Epithelial cell of esophagus (primary cell): Measurements from ENCODE around the gene CD5L.

ENCODE experiments used
- DNase-seq: peaks from one replicate; pipeline ENCODE4 v3.0.0; 2010; ENCODE audit warnings: low read depth
- H3K4me3 ChIP-seq: 2 replicates; pipeline ENCODE4 v1.5.1; 2011; ENCODE audit warnings: mild to moderate bottlenecking, low read length, control low read depth
- TF ChIP-seq, protein P1 (sequence below): IDR thresholded peaks from 2 replicates; pipeline ENCODE4 v1.5.1; 2011; ENCODE audit warnings: low read depth, mild to moderate bottlenecking, low read length, control low read depth, inconsistent platforms; ENCODE audit not compliant: insufficient read depth; ENCODE audit errors: missing control alignments

The CD5L gene

GRCh38 chr1:157833145-157833544, 8.5 kb downstream of the CD5L start:
- TF ChIP-seq, protein P1, sequence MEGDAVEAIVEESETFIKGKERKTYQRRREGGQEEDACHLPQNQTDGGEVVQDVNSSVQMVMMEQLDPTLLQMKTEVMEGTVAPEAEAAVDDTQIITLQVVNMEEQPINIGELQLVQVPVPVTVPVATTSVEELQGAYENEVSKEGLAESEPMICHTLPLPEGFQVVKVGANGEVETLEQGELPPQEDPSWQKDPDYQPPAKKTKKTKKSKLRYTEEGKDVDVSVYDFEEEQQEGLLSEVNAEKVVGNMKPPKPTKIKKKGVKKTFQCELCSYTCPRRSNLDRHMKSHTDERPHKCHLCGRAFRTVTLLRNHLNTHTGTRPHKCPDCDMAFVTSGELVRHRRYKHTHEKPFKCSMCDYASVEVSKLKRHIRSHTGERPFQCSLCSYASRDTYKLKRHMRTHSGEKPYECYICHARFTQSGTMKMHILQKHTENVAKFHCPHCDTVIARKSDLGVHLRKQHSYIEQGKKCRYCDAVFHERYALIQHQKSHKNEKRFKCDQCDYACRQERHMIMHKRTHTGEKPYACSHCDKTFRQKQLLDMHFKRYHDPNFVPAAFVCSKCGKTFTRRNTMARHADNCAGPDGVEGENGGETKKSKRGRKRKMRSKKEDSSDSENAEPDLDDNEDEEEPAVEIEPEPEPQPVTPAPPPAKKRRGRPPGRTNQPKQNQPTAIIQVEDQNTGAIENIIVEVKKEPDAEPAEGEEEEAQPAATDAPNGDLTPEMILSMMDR: no peak
- no peak for DNase-seq

DNA sequence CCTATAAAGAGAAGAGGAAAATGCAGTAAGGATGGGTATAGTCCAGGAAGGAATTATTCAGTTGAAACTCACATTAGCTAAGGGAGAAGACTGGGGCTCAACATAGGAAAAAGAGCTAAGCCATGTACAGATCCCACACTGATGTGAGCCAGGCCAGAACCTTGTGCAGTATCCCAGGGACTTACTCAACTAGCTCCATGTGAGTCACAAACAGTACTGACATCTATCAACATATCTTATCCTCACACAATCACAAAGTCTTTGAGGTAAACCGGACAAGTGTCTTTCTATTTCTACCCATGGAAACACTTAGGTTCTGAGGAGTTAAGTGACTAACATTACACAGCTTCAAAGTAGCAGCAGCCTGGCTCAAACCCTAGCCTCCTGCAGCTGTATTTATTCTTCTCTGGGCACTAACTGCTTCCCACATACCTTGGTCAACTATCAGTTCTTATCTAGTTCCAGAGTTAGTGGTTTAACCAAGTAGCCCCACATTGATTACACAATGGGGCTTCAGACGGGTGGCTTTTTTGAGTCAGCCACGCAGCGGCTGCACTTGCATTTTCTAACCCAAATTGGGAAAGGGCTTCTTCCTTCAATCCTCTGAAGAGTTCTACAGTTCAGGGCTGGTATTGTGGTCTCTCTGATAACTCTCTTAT, 9.5 kb downstream of the CD5L start:
- DNase-seq: peak; percentile 31
- no peak overlapping the region for H3K4me3 ChIP-seq
- TF ChIP-seq, protein P1: no peak

More at GRCh38 chr1:157833145-157833544, 8.5 kb downstream of the CD5L start:
- H3K4me3 ChIP-seq: no peak overlapping the region

- no peak for DNase-seq
- H3K4me3 ChIP-seq: no peak overlapping the region
- TF ChIP-seq, protein P1: no peak
Measured at GRCh38 chr1:157830887-157831286, 10.7 kb downstream of the CD5L start.

GRCh38 chr1:157829711-157830110, 11.9 kb downstream of the CD5L start:
- no peak for DNase-seq
- TF ChIP-seq, protein P1: no peak

DNA sequence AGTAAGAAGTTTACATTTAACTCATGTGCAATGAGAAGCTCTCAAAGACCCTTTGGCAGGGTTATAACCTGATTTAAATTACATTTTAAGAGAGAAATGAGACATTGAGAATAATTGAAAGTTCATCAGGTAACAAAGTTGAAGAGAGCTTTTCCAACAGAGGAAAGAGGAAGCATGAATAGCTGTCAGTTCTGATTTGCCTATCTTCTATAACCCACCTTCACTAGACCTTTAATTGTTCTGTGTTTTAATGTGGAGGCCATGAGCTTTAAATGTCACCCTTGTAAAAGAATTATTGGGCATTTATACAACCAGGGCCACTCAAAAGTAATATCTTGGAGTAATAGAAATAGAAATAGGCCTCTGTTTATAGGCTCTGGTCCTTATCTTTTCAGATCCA, 12.4 kb downstream of the CD5L start:
- DNase-seq: no peak
- TF ChIP-seq, protein P1: no peak
- H3K4me3 ChIP-seq: no peak overlapping the region

More at GRCh38 chr1:157829711-157830110, 11.9 kb downstream of the CD5L start:
- H3K4me3 ChIP-seq: no peak overlapping the region

- no peak overlapping the region for H3K4me3 ChIP-seq
- DNase-seq: no peak
- TF ChIP-seq, protein P1: no peak
Measured at GRCh38 chr1:157820299-157820698, 21.3 kb downstream of the CD5L start.

DNA sequence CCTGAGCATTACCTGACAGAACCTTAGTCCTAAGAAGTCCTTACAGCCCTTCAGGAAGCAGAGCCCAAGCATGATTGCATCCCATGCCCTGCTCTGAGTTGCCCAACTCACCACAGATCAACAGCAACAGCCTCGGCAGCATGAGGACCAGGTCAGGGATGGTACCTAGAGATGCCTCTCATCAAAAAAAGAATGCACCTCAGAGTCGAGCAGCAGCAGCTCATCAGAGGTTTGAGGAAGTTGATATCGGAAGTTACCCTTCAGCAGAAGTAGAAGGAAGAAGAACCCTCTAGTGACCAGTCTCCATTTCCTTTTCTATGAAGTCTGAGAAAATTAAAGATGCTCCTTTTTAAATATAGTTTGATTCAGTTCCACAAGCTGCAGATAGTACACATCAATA, 21.7 kb downstream of the CD5L start, which contains the start of gene FCRL1:
FCRL1 (minus strand) TSS at position 225 of the 400 bp plus-strand sequence; CDS start at position 142, 83 bp downstream.
- TF ChIP-seq, protein P1: no peak
- no peak within 1 kb of the TSS for H3K4me3 ChIP-seq
- DNase-seq: no peak
